ENCODE data around the gene NDUFV3. TPM values are rescaled to one million over a fixed set of nuclear protein-coding genes. Genes with fewer than 3 reads are reported as not detected.

Gene NDUFV3
- polyA plus RNA-seq, 1 donor (not counting 4 experiments of a cell fraction or from before 2014, with no cell fraction given): 28.9 TPM

GRCh38 chr21:42959728-42960127 is 66.6 kb downstream of the NDUFV3 start:
- H3K36me3 ChIP-seq (ENCODE audit: control insufficient read depth in 2 of 2, extremely low read depth in 1 of 2, insufficient read depth in 2 of 2, low read length in 2 of 2): no peaks in the 10 kb centered on the region
- FAIRE-seq (no peak), DNase-seq (ENCODE audit: low read depth, low spot score) (no peak)
- no peaks in the 10 kb centered on the region for H4K20me1 ChIP-seq (ENCODE audit: control insufficient read depth, extremely low read depth, insufficient read depth, low read length)
- no peaks in the 10 kb centered on the region for H3K79me2 ChIP-seq (ENCODE audit: control insufficient read depth, insufficient read depth, low read length)
- TF ChIP-seq, protein P1, sequence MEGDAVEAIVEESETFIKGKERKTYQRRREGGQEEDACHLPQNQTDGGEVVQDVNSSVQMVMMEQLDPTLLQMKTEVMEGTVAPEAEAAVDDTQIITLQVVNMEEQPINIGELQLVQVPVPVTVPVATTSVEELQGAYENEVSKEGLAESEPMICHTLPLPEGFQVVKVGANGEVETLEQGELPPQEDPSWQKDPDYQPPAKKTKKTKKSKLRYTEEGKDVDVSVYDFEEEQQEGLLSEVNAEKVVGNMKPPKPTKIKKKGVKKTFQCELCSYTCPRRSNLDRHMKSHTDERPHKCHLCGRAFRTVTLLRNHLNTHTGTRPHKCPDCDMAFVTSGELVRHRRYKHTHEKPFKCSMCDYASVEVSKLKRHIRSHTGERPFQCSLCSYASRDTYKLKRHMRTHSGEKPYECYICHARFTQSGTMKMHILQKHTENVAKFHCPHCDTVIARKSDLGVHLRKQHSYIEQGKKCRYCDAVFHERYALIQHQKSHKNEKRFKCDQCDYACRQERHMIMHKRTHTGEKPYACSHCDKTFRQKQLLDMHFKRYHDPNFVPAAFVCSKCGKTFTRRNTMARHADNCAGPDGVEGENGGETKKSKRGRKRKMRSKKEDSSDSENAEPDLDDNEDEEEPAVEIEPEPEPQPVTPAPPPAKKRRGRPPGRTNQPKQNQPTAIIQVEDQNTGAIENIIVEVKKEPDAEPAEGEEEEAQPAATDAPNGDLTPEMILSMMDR (optimal IDR thresholded peaks at IDR 0.05 in 1 of 3, IDR thresholded peaks at IDR 0.05 in 1 of 3, conservative IDR thresholded peaks at IDR 0.05 in 1 of 3; ENCODE audit: extremely low read depth in 1 of 3, insufficient read depth in 2 of 3, low read length in 3 of 3): no peak
- no peak for TF ChIP-seq EZH2 (IDR thresholded peaks at IDR 0.05; ENCODE audit: low read length)
- H3K4me3 ChIP-seq (ENCODE audit: control insufficient read depth in 2 of 3, extremely low read depth in 1 of 3, insufficient read depth in 2 of 3, low read depth in 1 of 3, low read length in 3 of 3): no peak overlapping the region
- no peaks in the 10 kb centered on the region for H3K27me3 ChIP-seq (ENCODE audit: control insufficient read depth, extremely low read depth, insufficient read depth, low read length)
- no peak overlapping the region for H3K27ac ChIP-seq (ENCODE audit: control insufficient read depth, insufficient read depth, low read length)
- no peak overlapping the region for H2AFZ ChIP-seq (ENCODE audit: control insufficient read depth, low read length)
- H3K9me1 ChIP-seq (ENCODE audit: control insufficient read depth, extremely low read depth, insufficient read depth, low read length): no peaks in the 10 kb centered on the region
- peaks cover 20% of the 10 kb centered on the region for H3K4me1 ChIP-seq (ENCODE audit: control insufficient read depth, extremely low read depth, insufficient read depth, low read length)
- no peak overlapping the region for H3K9ac ChIP-seq (ENCODE audit: control insufficient read depth, extremely low read depth, insufficient read depth, low read length)
- no peak overlapping the region for H3K4me2 ChIP-seq (ENCODE audit: control insufficient read depth, extremely low read depth, insufficient read depth, low read depth, low read length)
- H3K9me3 ChIP-seq (ENCODE audit: control insufficient read depth, low read depth, low read length): no peaks in the 10 kb centered on the region
- dilution Hi-C loops (cut with MboI; ENCODE audit: extremely low pct_ligation_motif_present, low sequenced_read_pairs): no loop called here

- Histone ChIP-seq H3K27me3 (ENCODE audit: control insufficient read depth, extremely low read depth, insufficient read depth, low read length) (no peaks in the 10 kb centered on the region), H3K4me1 (ENCODE audit: control insufficient read depth, extremely low read depth, insufficient read depth, low read length) (no peaks in the 10 kb centered on the region), H3K9me1 (ENCODE audit: control insufficient read depth, extremely low read depth, insufficient read depth, low read length) (no peaks in the 10 kb centered on the region), H3K79me2 (ENCODE audit: control insufficient read depth, insufficient read depth, low read length) (no peaks in the 10 kb centered on the region), H3K27ac (ENCODE audit: control insufficient read depth, insufficient read depth, low read length) (no peak overlapping the region), H4K20me1 (ENCODE audit: control insufficient read depth, extremely low read depth, insufficient read depth, low read length) (no peaks in the 10 kb centered on the region), H3K9me3 (ENCODE audit: control insufficient read depth, low read depth, low read length) (no peaks in the 10 kb centered on the region), H3K9ac (ENCODE audit: control insufficient read depth, extremely low read depth, insufficient read depth, low read length) (no peak overlapping the region), H2AFZ (ENCODE audit: control insufficient read depth, low read length) (no peak overlapping the region), H3K36me3 (ENCODE audit: control insufficient read depth in 2 of 2, extremely low read depth in 1 of 2, insufficient read depth in 2 of 2, low read length in 2 of 2) (no peaks in the 10 kb centered on the region), H3K4me2 (ENCODE audit: control insufficient read depth, extremely low read depth, insufficient read depth, low read depth, low read length) (no peak overlapping the region), H3K4me3 (ENCODE audit: control insufficient read depth in 2 of 3, extremely low read depth in 1 of 3, insufficient read depth in 2 of 3, low read depth in 1 of 3, low read length in 3 of 3) (no peak overlapping the region)
- FAIRE-seq (no peak), DNase-seq (ENCODE audit: low read depth, low spot score) (no peak)
- dilution Hi-C loops (cut with MboI; ENCODE audit: extremely low pct_ligation_motif_present, low sequenced_read_pairs): no loop called here
- TF ChIP-seq, protein P1 (optimal IDR thresholded peaks at IDR 0.05 in 1 of 3, IDR thresholded peaks at IDR 0.05 in 1 of 3, conservative IDR thresholded peaks at IDR 0.05 in 1 of 3; ENCODE audit: extremely low read depth in 1 of 3, insufficient read depth in 2 of 3, low read length in 3 of 3): no peak
- TF ChIP-seq EZH2 (IDR thresholded peaks at IDR 0.05; ENCODE audit: low read length): no peak
Observed at GRCh38 chr21:42962380-42963007, 69.4 kb downstream of the NDUFV3 start.

Small RNA genes lying within 50 kb of the gene (small RNA-seq; reads per million reads assigned to genes)
- gene MIR5692B (ENCODE audit: insufficient read length in 3 of 3, low read depth in 3 of 3, low replicate concordance in 1 of 3): 0 reads per million in 3 experiments

Other genes starting within 250 kb of the NDUFV3 start
- 0.13 to 0.37 TPM (median 0.22 TPM) in 3 replicates for gene PDE9A, start 239.7 kb upstream of the NDUFV3 start, polyA plus RNA-seq
- gene WDR4, start 13.8 kb upstream of the NDUFV3 start, polyA plus RNA-seq: 13.3 to 22.4 TPM (median 14.9 TPM) in 3 replicates
- 0.03 to 0.05 TPM in 2 of 3 replicates, not detected in the other for gene ERVH48-1, start 32.3 kb downstream of the NDUFV3 start, polyA plus RNA-seq
- gene PKNOX1, start 81.3 kb downstream of the NDUFV3 start, polyA plus RNA-seq: 30.7 to 38.2 TPM (median 33.3 TPM) in 3 replicates
- 6.9 to 10.6 TPM (median 7.4 TPM) in 3 replicates for gene CBS, start 182.5 kb downstream of the NDUFV3 start, polyA plus RNA-seq
- gene U2AF1, start 214.3 kb downstream of the NDUFV3 start, polyA plus RNA-seq: 13.6 to 61.2 TPM (median 22.8 TPM) in 3 replicates